Ecto neural progenitor cell (in vitro differentiated cells): ENCODE measurements around the gene TTC28.

ENCODE experiments used
- DNase-seq: peaks from one replicate; pipeline ENCODE4 v3.0.0-alpha.2; 2018; ENCODE audit warnings: low spot score

TTC28 gene

DNA sequence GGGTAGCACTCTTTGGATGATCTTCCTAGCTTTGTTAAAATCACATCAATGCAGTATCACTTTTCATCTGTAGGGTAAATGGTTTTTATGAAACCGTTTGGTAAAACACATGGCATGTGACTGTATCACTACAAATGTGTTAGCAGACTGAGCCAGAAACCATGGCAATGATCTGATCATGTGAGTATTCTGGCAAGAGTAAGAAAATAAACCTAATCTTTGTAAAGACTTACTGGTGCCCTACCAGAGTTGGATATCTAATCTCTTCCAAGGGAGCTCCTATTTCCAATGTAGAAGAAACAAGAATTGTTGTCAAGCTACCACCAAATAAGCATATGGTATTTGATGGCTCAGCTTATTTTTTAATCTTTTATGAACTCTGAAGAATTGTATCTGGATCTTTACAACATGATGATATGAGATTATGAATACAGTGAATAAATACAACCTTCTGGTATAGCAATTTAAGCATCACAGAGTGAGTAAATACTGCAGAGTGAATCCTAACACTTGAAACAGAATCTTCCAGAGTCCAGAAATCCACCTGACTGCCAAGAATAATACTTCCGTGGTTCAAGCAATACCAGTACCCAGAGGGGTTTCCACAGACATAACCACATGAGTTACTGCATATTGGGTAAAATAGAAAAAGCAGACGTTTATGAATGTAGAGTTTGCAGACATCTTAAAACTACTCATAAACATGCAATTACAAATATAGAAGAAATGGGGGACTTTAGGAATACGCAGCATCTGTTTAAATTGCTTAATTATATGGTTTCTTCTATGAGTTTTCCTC is 238.8 kb downstream of the TTC28 start:
- DNase-seq, result no peak

GRCh38 chr22:28438183-28438768 is 241.4 kb downstream of the TTC28 start:
- no peak for DNase-seq

DNA sequence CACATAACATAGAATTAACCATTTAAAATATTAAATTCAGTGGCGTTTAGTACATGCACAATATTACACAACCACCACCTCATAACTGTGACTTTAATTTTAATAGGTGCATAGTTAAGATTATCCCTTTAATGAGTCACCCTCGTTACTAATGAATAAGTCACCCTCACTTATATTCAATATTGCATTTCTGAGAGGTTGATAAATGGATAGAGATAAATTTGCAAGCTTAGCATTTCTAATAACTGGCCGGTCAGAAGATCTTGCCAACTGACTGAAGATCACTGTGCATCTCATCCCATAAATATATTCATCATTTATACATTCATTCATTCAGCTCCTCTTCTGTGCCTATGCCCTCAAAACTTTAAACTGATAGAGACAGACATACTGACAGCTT is 243.7 kb downstream of the TTC28 start:
- no peak for DNase-seq

GRCh38 chr22:28435140-28435768 is 244.4 kb downstream of the TTC28 start:
- no peak for DNase-seq

DNA sequence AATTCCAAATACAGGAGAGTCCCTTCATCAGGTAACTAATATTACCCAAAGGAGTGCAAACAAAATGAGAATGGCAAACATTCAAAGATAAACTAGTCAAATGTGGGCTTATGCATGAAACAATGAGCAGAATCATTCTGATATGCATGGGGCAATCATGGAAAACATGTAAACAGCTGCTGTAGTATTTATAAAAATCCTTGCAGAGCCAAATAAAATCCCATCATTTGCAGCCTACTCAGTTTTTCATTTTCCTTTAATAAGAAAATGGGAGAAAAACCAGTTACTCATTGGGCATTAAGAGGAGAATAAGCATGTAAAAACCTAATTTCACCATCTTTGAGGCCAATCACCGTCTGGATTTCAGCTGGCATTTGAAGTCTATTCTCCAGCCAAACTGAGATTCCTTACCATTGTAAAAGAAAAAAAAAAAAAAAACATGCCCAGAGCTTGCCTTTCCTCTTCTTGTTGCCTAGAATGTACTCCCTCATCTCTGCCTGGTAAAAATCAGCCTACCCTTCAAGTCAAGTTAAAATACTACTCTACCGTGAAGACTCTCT is 249.1 kb downstream of the TTC28 start:
- DNase-seq, result no peak

DNA sequence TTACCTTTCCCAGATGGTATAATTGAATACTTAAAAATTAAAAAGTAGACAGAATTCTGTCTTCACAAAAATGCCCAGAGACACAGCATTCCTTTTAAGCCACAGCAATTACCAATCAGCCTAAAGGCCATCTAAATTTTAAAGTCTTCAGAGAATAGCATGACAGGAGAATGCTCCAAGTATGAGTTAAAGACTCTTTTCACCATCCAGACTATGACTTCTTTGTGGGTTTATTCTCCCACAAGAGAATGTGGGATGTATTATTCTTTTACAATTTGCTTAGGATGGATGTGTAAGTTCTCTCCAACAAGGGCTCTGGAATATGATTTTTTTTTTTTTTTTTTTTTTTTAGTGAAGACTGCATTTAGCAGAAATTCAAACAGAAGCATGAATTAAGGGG is 249.9 kb downstream of the TTC28 start:
- no peak for DNase-seq

- DNase-seq, result no peak
Observed at GRCh38 chr22:28428271-28428670, 251.4 kb downstream of the TTC28 start.

GRCh38 chr22:28426346-28427132 is 253.1 kb downstream of the TTC28 start:
- no peak for DNase-seq

DNA sequence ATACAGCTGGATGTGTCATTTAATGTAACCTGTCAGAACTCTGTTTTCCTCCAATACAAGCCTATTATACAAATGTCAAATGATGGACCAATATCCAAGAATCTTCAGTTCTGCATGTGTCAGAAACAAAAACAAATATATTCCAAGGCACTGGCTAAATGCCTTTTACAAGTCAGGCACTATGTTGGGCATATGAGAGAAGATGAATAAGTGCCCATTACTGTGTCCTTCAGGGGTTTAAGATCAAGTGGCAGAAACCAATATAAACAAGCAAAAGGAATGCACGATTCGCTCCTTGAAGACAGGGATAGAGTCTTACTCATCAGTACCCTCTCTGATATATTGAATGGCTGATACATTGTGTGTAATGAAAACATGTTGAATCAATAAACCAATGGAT is 254.4 kb downstream of the TTC28 start:
- no peak for DNase-seq

GRCh38 chr22:28424427-28425080 is 255.1 kb downstream of the TTC28 start:
- DNase-seq, result no peak

GRCh38 chr22:28419919-28420318 is 259.7 kb downstream of the TTC28 start:
- DNase-seq, result no peak

- no peak for DNase-seq
Observed at GRCh38 chr22:28418008-28418407, 261.6 kb downstream of the TTC28 start.

- no peak for DNase-seq
Observed at GRCh38 chr22:28417431-28417830, 262.2 kb downstream of the TTC28 start.

- DNase-seq, result no peak
Observed at GRCh38 chr22:28414913-28415312, 264.7 kb downstream of the TTC28 start.

DNA sequence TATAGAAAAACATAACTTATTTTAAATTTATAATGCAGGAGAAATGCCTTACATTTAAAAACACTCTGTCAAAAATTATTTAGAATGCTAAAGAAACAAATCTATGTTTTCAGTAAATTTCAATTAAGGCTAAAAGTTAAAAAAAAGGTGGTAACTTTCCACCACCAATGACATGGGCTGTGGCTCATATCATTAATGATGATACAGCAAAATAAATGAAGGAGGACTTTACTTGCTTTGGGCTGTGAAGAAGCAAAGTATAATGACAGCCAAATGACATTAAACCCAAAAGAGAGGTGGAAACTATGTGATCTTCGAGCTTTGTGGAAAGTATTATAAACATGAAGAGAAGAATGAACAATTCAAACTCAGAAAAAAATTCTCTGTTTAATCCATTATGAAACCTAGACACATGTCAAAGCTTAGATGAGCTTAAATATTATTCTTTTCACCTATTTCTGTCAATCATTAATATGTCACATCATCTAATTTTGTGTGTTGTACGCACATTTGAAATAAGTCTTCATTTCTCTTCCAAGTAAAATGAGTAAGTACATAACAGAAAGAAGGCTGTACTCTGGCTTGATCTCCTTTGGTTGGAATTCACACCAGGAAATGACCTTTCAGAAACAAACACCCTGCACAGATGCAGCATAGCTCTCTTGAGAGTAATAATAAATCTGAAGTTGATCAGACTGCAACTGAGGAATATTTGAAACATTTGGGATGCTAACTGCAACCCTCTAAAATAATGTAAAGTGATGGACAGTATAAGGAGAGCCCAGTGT is 265.8 kb downstream of the TTC28 start:
- DNase-seq, result no peak

- DNase-seq, result no peak
Observed at GRCh38 chr22:28412109-28412508, 267.5 kb downstream of the TTC28 start.

DNA sequence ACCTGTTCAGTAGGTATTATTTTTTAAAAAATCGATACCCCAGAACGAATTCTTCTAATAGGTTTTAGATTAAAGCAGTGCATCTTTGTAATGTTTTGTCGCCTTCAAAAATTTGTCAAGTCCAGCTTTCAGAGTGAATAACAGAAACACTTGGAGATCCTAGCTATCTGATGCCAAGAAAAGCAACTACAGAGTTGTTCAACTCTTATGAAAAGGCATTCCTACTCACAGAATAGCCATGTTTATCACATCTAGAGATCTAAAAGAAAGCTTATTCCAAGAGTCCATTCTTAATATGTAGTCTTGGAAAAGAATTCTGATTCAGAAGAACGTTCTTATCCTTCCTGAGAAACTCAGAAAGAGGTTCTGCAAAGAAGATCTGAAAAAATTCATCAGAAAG is 268.5 kb downstream of the TTC28 start:
- DNase-seq, result no peak

GRCh38 chr22:28410050-28410816 is 269.4 kb downstream of the TTC28 start:
- DNase-seq, result no peak

GRCh38 chr22:28408709-28409108 is 270.9 kb downstream of the TTC28 start:
- DNase-seq, result no peak

GRCh38 chr22:28407645-28408044 is 272.0 kb downstream of the TTC28 start:
- no peak for DNase-seq
